Measurements from ENCODE around the gene ERN1. TPM values are rescaled to one million over a fixed set of nuclear protein-coding genes. Genes with fewer than 3 reads are reported as not detected.

The ERN1 gene
- total RNA-seq, 1 experiment from 2014 or later, result 13.5 TPM

DNA sequence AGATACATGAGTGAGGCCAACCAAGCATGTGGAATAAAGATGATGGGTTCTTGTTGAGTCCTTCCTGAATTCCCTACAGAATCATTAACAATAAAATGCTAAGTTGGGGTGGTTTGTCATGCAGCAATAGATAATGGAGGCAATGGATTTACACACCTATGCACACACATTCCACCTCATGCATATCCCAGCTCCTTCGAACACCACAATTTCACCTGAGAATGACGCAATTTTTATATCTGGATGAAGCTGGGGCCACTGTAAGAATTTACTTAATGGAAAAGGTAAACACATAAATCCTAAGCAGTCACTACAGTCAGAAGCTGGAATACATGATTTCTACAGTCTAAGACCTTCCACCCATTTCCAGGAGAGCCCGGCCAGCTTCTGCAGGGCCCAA, 59.7 kb downstream of the ERN1 start:
- Histone ChIP-seq H3K9me2 (replicated peaks; ENCODE audit: low read length) (no peaks in the 10 kb centered on the region), H4K20me1 (ENCODE audit: low read length) (no peaks in the 10 kb centered on the region), H3K27me3 (ENCODE audit: low read length) (no peaks in the 10 kb centered on the region), H3F3A (ENCODE audit: low read length, unreplicated experiment) (no peaks in the 10 kb centered on the region), H3K36me3 (ENCODE audit: low read depth, low read length) (peaks cover 41% of the 10 kb centered on the region), H3K4me2 (ENCODE audit: low read length) (no peak overlapping the region), H3K27ac (ENCODE audit: low read length) (no peak overlapping the region), H3K9ac (ENCODE audit: low read length) (no peak overlapping the region), H3K79me2 (ENCODE audit: low read length) (no peaks in the 10 kb centered on the region), H3K4me1 (ENCODE audit: insufficient read depth, low read length) (peaks cover 15% of the 10 kb centered on the region), H2AFZ (ENCODE audit: low read length) (no peak overlapping the region), H3K4me3 (ENCODE audit: low read length) (no peak overlapping the region), H3K9me3 (ENCODE audit: low read length) (peaks cover 12% of the 10 kb centered on the region)
- intact Hi-C loops (cut with micrococcal nuclease), result no loop called here
- ATAC-seq (no peak), DNase-seq (no peak)
- TF ChIP-seq, protein P1, sequence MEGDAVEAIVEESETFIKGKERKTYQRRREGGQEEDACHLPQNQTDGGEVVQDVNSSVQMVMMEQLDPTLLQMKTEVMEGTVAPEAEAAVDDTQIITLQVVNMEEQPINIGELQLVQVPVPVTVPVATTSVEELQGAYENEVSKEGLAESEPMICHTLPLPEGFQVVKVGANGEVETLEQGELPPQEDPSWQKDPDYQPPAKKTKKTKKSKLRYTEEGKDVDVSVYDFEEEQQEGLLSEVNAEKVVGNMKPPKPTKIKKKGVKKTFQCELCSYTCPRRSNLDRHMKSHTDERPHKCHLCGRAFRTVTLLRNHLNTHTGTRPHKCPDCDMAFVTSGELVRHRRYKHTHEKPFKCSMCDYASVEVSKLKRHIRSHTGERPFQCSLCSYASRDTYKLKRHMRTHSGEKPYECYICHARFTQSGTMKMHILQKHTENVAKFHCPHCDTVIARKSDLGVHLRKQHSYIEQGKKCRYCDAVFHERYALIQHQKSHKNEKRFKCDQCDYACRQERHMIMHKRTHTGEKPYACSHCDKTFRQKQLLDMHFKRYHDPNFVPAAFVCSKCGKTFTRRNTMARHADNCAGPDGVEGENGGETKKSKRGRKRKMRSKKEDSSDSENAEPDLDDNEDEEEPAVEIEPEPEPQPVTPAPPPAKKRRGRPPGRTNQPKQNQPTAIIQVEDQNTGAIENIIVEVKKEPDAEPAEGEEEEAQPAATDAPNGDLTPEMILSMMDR (conservative IDR thresholded peaks at IDR 0.05; ENCODE audit: low read depth, low read length), result no peak
- TF ChIP-seq EZH2phosphoT487 (IDR thresholded peaks at IDR 0.05; ENCODE audit: borderline replicate concordance, low read length), result no peak
- TF ChIP-seq EZH2 (IDR thresholded peaks at IDR 0.05; ENCODE audit: low read length, unreplicated experiment), result no peak
- ChIA-PET CTCF (no interaction called here), POLR2A (ENCODE audit: unreplicated experiment) (no interaction called here)
- no TSS peak for BruUV-seq (replicated peaks)

DNA sequence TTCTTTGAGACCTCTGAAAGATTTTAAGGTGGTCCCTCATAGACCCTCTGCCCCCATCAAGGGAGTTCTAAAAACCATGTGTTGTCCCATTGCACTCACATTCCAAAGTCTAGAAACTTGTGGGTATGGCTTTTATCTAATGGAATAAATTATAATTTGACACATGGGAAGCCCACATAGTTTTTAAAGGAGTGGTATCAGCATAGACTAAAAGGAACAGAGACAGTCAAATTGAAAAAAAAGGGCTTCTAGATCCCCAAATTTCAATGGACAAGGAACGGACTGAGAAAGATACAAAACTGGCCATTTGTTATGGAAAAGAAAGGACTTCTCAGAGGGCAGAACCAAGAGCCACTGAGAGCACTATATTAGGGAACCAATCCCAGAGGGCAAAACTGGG, 60.8 kb downstream of the ERN1 start:
- Histone ChIP-seq H3K27ac (ENCODE audit: low read length) (no peak overlapping the region), H3K4me2 (ENCODE audit: low read length) (no peak overlapping the region), H3K9ac (ENCODE audit: low read length) (no peak overlapping the region), H3K4me1 (ENCODE audit: insufficient read depth, low read length) (peaks cover 4% of the 10 kb centered on the region), H4K20me1 (ENCODE audit: low read length) (no peaks in the 10 kb centered on the region), H3K79me2 (ENCODE audit: low read length) (no peaks in the 10 kb centered on the region), H3K36me3 (ENCODE audit: low read depth, low read length) (peaks cover 41% of the 10 kb centered on the region), H3K9me3 (ENCODE audit: low read length) (peaks cover 12% of the 10 kb centered on the region), H3K4me3 (ENCODE audit: low read length) (no peak overlapping the region), H3K27me3 (ENCODE audit: low read length) (no peaks in the 10 kb centered on the region), H3K9me2 (replicated peaks; ENCODE audit: low read length) (no peaks in the 10 kb centered on the region), H2AFZ (ENCODE audit: low read length) (no peak overlapping the region), H3F3A (ENCODE audit: low read length, unreplicated experiment) (no peaks in the 10 kb centered on the region)
- DNase-seq (no peak), ATAC-seq (no peak)
- CTCF ChIA-PET, result no interaction called here
- POLR2A ChIA-PET (ENCODE audit: unreplicated experiment), result no interaction called here
- TF ChIP-seq EZH2phosphoT487 (IDR thresholded peaks at IDR 0.05; ENCODE audit: borderline replicate concordance, low read length) (no peak), EZH2 (IDR thresholded peaks at IDR 0.05; ENCODE audit: low read length, unreplicated experiment) (no peak)
- TF ChIP-seq, protein P1 (conservative IDR thresholded peaks at IDR 0.05; ENCODE audit: low read depth, low read length), result no peak
- no TSS peak for BruUV-seq (replicated peaks)
- intact Hi-C loops (cut with micrococcal nuclease), result no loop called here

DNA sequence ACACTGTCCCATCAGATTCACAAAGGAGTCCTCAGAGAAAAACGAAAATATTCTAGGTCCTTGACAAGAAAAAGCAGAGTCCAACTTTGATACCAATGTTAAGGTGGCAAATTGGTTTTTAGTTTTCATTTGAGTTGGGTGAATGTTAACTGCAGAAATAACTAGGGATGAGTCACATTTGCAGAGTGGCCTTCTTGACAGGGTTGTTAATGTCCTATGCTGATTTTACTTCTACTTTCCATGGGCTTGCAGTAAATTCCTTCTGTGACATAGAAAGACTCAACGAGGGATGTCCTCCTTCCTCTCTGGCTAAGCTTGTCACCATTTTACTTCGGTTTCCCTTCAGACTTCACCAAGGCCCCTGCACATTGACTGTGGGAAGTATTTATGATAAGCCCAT, 62.3 kb downstream of the ERN1 start:
- Histone ChIP-seq H2AFZ (ENCODE audit: low read length) (no peak overlapping the region), H3K9ac (ENCODE audit: low read length) (no peak overlapping the region), H3K9me3 (ENCODE audit: low read length) (peaks cover 12% of the 10 kb centered on the region), H3K4me3 (ENCODE audit: low read length) (no peak overlapping the region), H3K79me2 (ENCODE audit: low read length) (no peaks in the 10 kb centered on the region), H3F3A (ENCODE audit: low read length, unreplicated experiment) (no peaks in the 10 kb centered on the region), H4K20me1 (ENCODE audit: low read length) (no peaks in the 10 kb centered on the region), H3K4me1 (ENCODE audit: insufficient read depth, low read length) (no peaks in the 10 kb centered on the region), H3K27me3 (ENCODE audit: low read length) (no peaks in the 10 kb centered on the region), H3K4me2 (ENCODE audit: low read length) (no peak overlapping the region), H3K27ac (ENCODE audit: low read length) (no peak overlapping the region), H3K9me2 (replicated peaks; ENCODE audit: low read length) (no peaks in the 10 kb centered on the region), H3K36me3 (ENCODE audit: low read depth, low read length) (peaks cover 41% of the 10 kb centered on the region)
- BruUV-seq (replicated peaks), result no TSS peak
- TF ChIP-seq, protein P1 (conservative IDR thresholded peaks at IDR 0.05; ENCODE audit: low read depth, low read length), result no peak
- TF ChIP-seq EZH2 (IDR thresholded peaks at IDR 0.05; ENCODE audit: low read length, unreplicated experiment), result no peak
- no peak for TF ChIP-seq EZH2phosphoT487 (IDR thresholded peaks at IDR 0.05; ENCODE audit: borderline replicate concordance, low read length)
- no peak for DNase-seq
- intact Hi-C loops (cut with micrococcal nuclease), result no loop called here
- CTCF ChIA-PET, result no interaction called here
- POLR2A ChIA-PET (ENCODE audit: unreplicated experiment), result no interaction called here
- no peak for ATAC-seq

Measured in PC-3 (cell line).